Endothelial cell of umbilical vein (primary cell): ENCODE results near the gene CPED1. TPM values are rescaled to one million over a fixed set of nuclear protein-coding genes. Genes with fewer than 3 reads are reported as not detected.

Experiments used
- BruUV-seq: library from RNA; stranded (reverse); fragments of 400-500 nt; replicated peaks from 2 replicates; lab custom pipeline; 2021; lab: Mats Ljungman, UMichigan
- CTCF ChIA-PET: fragments of 300-600, 350-600 bp; sonication (Branson Sonifier 250); formaldehyde crosslinking; loops from one replicate; lab custom pipeline; 2021; ENCODE audit warnings: antibody characterized with exemption, inconsistent platforms; lab: Charles Lee
- POLR2A ChIA-PET: fragments of 300-600, 350-600 bp; sonication (Branson Sonifier 250); formaldehyde crosslinking; loops from one replicate; lab custom pipeline; 2021; ENCODE audit warnings: antibody characterized with exemption, inconsistent platforms; lab: Charles Lee
- DNase-seq: peaks from one replicate; pipeline ENCODE4 v3.0.0-alpha.2; 2011; ENCODE audit warnings: low read depth, low spot score
- FAIRE-seq: peaks from 2 replicates; lab custom pipeline; 2011; peaks lifted over from hg19 to GRCh38; lab: Jason Lieb, UNC
- H2AFZ ChIP-seq: 2 replicates; pipeline ENCODE4 v1.6.0; 2012; ENCODE audit warnings: low read depth, low read length, control low read depth, inconsistent platforms
- H3K27ac ChIP-seq: 2 replicates; pipeline ENCODE4 v1.5.1; 2011; ENCODE audit warnings: low read depth, mild to moderate bottlenecking, control low read depth, low read length, moderate library complexity; ENCODE audit not compliant: insufficient read depth
- H3K27me3 ChIP-seq, 2 experiments: 2 replicates each; pipeline versions ENCODE4 v1.6.0 to v1.6.1; 2011; ENCODE audit warnings: low read length in 2 of 2, mixed read lengths in 1 of 2; ENCODE audit not compliant: control insufficient read depth in 2 of 2, insufficient read depth in 2 of 2
- H3K36me3 ChIP-seq, 2 experiments: 2 replicates in 1 of 2; 3 replicates in 1 of 2; pipeline ENCODE4 v1.5.1; 2011; ENCODE audit warnings: low read length in 2 of 2, mild to moderate bottlenecking in 1 of 2, moderate library complexity in 1 of 2; ENCODE audit not compliant: control insufficient read depth in 2 of 2, insufficient read depth in 2 of 2; ENCODE audit errors: extremely low read depth in 1 of 2
- H3K4me1 ChIP-seq: 3 replicates; pipeline ENCODE4 v1.5.1; 2011; ENCODE audit warnings: mild to moderate bottlenecking, low read length; ENCODE audit not compliant: control insufficient read depth, insufficient read depth; ENCODE audit errors: extremely low read depth
- H3K4me2 ChIP-seq: 2 replicates; pipeline ENCODE4 v1.6.1; 2011; ENCODE audit warnings: low read length, control low read depth, mixed read lengths; ENCODE audit not compliant: insufficient read depth
- H3K4me3 ChIP-seq, 3 experiments: fragments of 200-600 bp in 1 of 3; sonication (generic), shearing (Covaris generic) in 1 of 3; replicated peaks in 1 of 3; 2 replicates each; pipeline ENCODE4 v1.5.1; 2011 to 2016; ENCODE audit warnings: control low read depth in 3 of 3, low read length in 3 of 3, mild to moderate bottlenecking in 2 of 3, inconsistent platforms in 1 of 3, low read depth in 1 of 3, moderate library complexity in 1 of 3; ENCODE audit not compliant: insufficient read depth in 1 of 3
- H3K79me2 ChIP-seq: 2 replicates; pipeline ENCODE4 v1.6.0; 2012; ENCODE audit warnings: low read length, inconsistent platforms; ENCODE audit not compliant: control insufficient read depth, insufficient read depth
- H3K9ac ChIP-seq: replicated peaks from 2 replicates; pipeline ENCODE3; 2011; ENCODE audit warnings: low read length, control low read depth; ENCODE audit not compliant: insufficient read depth; ENCODE audit errors: extremely low read depth
- H3K9me1 ChIP-seq: replicated peaks from 3 replicates; pipeline ENCODE4 v1.6.0; 2011; ENCODE audit warnings: mild to moderate bottlenecking, low read length; ENCODE audit not compliant: control insufficient read depth, insufficient read depth; ENCODE audit errors: extremely low read depth
- H3K9me3 ChIP-seq: replicated peaks from 2 replicates; pipeline ENCODE4 v1.5.1; 2012; ENCODE audit warnings: low read length, inconsistent platforms; ENCODE audit not compliant: control insufficient read depth, insufficient read depth
- H4K20me1 ChIP-seq: replicated peaks from 2 replicates; pipeline ENCODE3; 2011; ENCODE audit warnings: mild to moderate bottlenecking, low read length; ENCODE audit not compliant: control insufficient read depth, insufficient read depth; ENCODE audit errors: extremely low read depth
- CTCF ChIP-seq, 2 donors: IDR thresholded peaks; 1 replicate in 1 of 2; 2 replicates in 1 of 2; pipeline ENCODE4 v1.5.1; 2011; ENCODE audit warnings: low read length in 2 of 2, mild to moderate bottlenecking in 2 of 2, moderate library complexity in 2 of 2, control low read depth in 1 of 2, inconsistent platforms in 1 of 2, low read depth in 1 of 2; ENCODE audit not compliant: insufficient read depth in 1 of 2; ENCODE audit errors: extremely low read depth in 1 of 2
- EZH2 ChIP-seq: IDR thresholded peaks from 2 replicates; pipeline ENCODE4 v1.6.1; 2012; ENCODE audit warnings: borderline replicate concordance, low read depth, mild to moderate bottlenecking, moderate library complexity, low read length, inconsistent platforms; ENCODE audit not compliant: severe bottlenecking
- FOS ChIP-seq: IDR thresholded peaks from 2 replicates; pipeline ENCODE4 v1.6.1; 2011; ENCODE audit warnings: mild to moderate bottlenecking, low read length, moderate library complexity, borderline replicate concordance; ENCODE audit not compliant: insufficient read depth
- GATA2 ChIP-seq: IDR thresholded peaks from 2 replicates; pipeline ENCODE4 v1.7.0; 2011; ENCODE audit warnings: low read depth, mild to moderate bottlenecking, moderate library complexity, mixed read lengths, low read length; ENCODE audit not compliant: insufficient read length, insufficient read depth
- JUN ChIP-seq: IDR thresholded peaks from 2 replicates; pipeline ENCODE4 v1.6.1; 2011; ENCODE audit warnings: borderline replicate concordance, low read depth; ENCODE audit not compliant: insufficient read length, insufficient read depth
- MYC ChIP-seq: IDR thresholded peaks from one replicate; pipeline ENCODE4 v1.6.1; 2011; ENCODE audit warnings: mild to moderate bottlenecking, low read depth, low read length
- POLR2A ChIP-seq: IDR thresholded peaks from 2 replicates; pipeline ENCODE4 v1.6.1; 2012; ENCODE audit warnings: low read depth, mild to moderate bottlenecking, control low read depth, low read length
- POLR2AphosphoS5 ChIP-seq: IDR thresholded peaks from 2 replicates; pipeline ENCODE4 v1.6.1; 2012; ENCODE audit warnings: low read depth, mild to moderate bottlenecking, control low read depth, low read length, moderate library complexity; ENCODE audit not compliant: insufficient read depth
- dilution Hi-C: fragments of 300-500 bp; cut with MboI; formaldehyde crosslinking; loops from one replicate; pipeline ENCODE4 v1.15.0; 2019; ENCODE audit warnings: low sequenced_read_pairs; ENCODE audit not compliant: extremely low pct_ligation_motif_present
- intact Hi-C: fragments of 100-400 bp; cut with micrococcal nuclease; formaldehyde crosslinking; loops from one replicate; pipeline ENCODE4 v1.10.0; 2022
- polyA plus RNA-seq, 4 experiments: library from polyadenylated mRNA; depleted of rRNA in 3 of 4; stranded (reverse) in 3 of 4; unstranded in 1 of 4; fragments of >200 nt; gene quantifications; 2 replicates each; pipeline versions ENCODE4 v1.2.1 to v1.2.3, GENCODE V29; 2011 to 2012; ENCODE audit warnings: missing spikeins in 1 of 4
- total RNA-seq: library from RNA; stranded (reverse); gene quantifications from 2 replicates; pipeline ENCODE4 v1.2.3, GENCODE V29; 2021
- TF ChIP-seq, protein P1 (sequence below): IDR thresholded peaks from 2 replicates; pipeline ENCODE4 v1.6.1; 2011; ENCODE audit not compliant: insufficient read depth, insufficient read length

The CPED1 gene
- total and polyA plus RNA-seq, 2 donors (not counting 3 experiments of a cell fraction or from before 2014, with no cell fraction given), result 0.22 to 3.0 TPM

- intact Hi-C loops (no loop called here), dilution Hi-C loops (no loop called here)
- no peak overlapping the region for H3K27ac ChIP-seq
- H3K9me1 ChIP-seq, result no peaks in the 10 kb centered on the region
- H4K20me1 ChIP-seq, result no peaks in the 10 kb centered on the region
- POLR2A ChIA-PET, result no interaction called here
- DNase-seq, result no peak
- H3K79me2 ChIP-seq, result no peaks in the 10 kb centered on the region
- H3K4me1 ChIP-seq, result no peaks in the 10 kb centered on the region
- H2AFZ ChIP-seq, result no peak overlapping the region
- H3K9ac ChIP-seq, result no peak overlapping the region
- H3K4me3 ChIP-seq, result no peak overlapping the region
- TF ChIP-seq JUN (no peak), POLR2A (no peak), CTCF (IDR thresholded peaks at IDR 0.05; ENCODE audit: extremely low read depth in 1 of 2, insufficient read depth in 1 of 2, low read depth in 1 of 2, low read length in 2 of 2) (no peak), MYC (no peak), FOS (no peak), GATA2 (no peak), EZH2 (no peak), POLR2AphosphoS5 (no peak)
- TF ChIP-seq, protein P1, sequence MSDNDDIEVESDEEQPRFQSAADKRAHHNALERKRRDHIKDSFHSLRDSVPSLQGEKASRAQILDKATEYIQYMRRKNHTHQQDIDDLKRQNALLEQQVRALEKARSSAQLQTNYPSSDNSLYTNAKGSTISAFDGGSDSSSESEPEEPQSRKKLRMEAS, result no peak
- CTCF ChIA-PET, result interaction anchor here (1.3 to 2.9 kb wide), 4 partner anchors 11 to 311 kb away, joined by 4 to 18 read pairs (median 10); partner anchors contain the start of gene CPED1
- H3K9me3 ChIP-seq, result no peaks in the 10 kb centered on the region
- no TSS peak for BruUV-seq
- H3K4me2 ChIP-seq, result no peak overlapping the region
- H3K27me3 ChIP-seq, result no peaks in the 10 kb centered on the region
- H3K36me3 ChIP-seq, result no peaks in the 10 kb centered on the region
- no peak for FAIRE-seq
Measured at GRCh38 chr7:121103086-121103485, 114.6 kb downstream of the CPED1 start.
